K562 (cell line): Measurements from ENCODE around the gene CCDC136. TPM values are rescaled to one million over a fixed set of nuclear protein-coding genes. Genes with fewer than 3 reads are reported as not detected.
A peak's percentile ranks its signal among the peaks of the same experiment; 100 is the strongest.

ENCODE experiments used
- ARID2 ChIP-seq: fragments of 450-650 bp; IDR thresholded peaks from 2 replicates; pipeline ENCODE4 v1.6.1; 2017; ENCODE audit warnings: antibody characterized with exemption, mild to moderate bottlenecking
- BMI1 ChIP-seq: fragments of 150-350 bp; IDR thresholded peaks from 2 replicates; pipeline ENCODE4 v1.6.1; 2014; ENCODE audit warnings: low read length
- BRF1 ChIP-seq: IDR thresholded peaks from 3 replicates; pipeline ENCODE4 v1.6.1; 2011; ENCODE audit warnings: borderline replicate concordance, mild to moderate bottlenecking; ENCODE audit not compliant: insufficient read length; ENCODE audit errors: extremely low read depth
- CBX5 ChIP-seq: IDR thresholded peaks from 2 replicates; pipeline ENCODE4 v1.6.1; 2014; ENCODE audit warnings: low read depth, borderline replicate concordance
- CREM ChIP-seq: IDR thresholded peaks from 2 replicates; pipeline ENCODE4 v1.6.1; 2014; ENCODE audit warnings: antibody characterized with exemption, low read depth
- DMBX1 ChIP-seq: fragments of 250-450 bp; sonication (Bioruptor Pico); IDR thresholded peaks from 2 replicates; pipeline ENCODE4 v1.8.0; 2022; ENCODE audit warnings: inconsistent platforms, mild to moderate bottlenecking, moderate library complexity, borderline replicate concordance
- ESRRA ChIP-seq: fragments of 450-650 bp; IDR thresholded peaks from 2 replicates; pipeline ENCODE4 v1.6.1; 2014; ENCODE audit warnings: low read depth, mild to moderate bottlenecking, moderate library complexity, borderline replicate concordance
- FIP1L1 ChIP-seq: fragments of 200-400 bp; formaldehyde crosslinking; IDR thresholded peaks from 2 replicates; pipeline ENCODE4 v1.6.1; 2018; ENCODE audit warnings: mild to moderate bottlenecking, low read depth, low read length; ENCODE audit not compliant: poor library complexity, severe bottlenecking
- GTF2A2 ChIP-seq: IDR thresholded peaks from 2 replicates; pipeline ENCODE4 v1.6.1; 2016; ENCODE audit warnings: mild to moderate bottlenecking, missing genetic modification characterization, missing compliant biosample characterization
- GTF2E2 ChIP-seq: fragments of 200-800 bp; sonication (Bioruptor generic); IDR thresholded peaks from 2 replicates; pipeline ENCODE4 v1.6.1; 2016; ENCODE audit warnings: missing genetic modification characterization, missing compliant biosample characterization
- KDM5B ChIP-seq: fragments of 200-600 bp; sonication (generic); IDR thresholded peaks from 2 replicates; pipeline ENCODE4 v1.6.1; 2012; ENCODE audit warnings: low read depth, mild to moderate bottlenecking, moderate library complexity, low read length, control low read depth, inconsistent platforms; ENCODE audit not compliant: insufficient replicate concordance
- NR4A1 ChIP-seq, 2 experiments: fragments of 250-450 bp in 1 of 2; fragments of 450-650 bp in 1 of 2; sonication (Bioruptor Pico) in 1 of 2; IDR thresholded peaks; 2 replicates each; pipeline versions ENCODE4 v1.4.0 to v1.6.1; 2016 to 2020; ENCODE audit warnings: mild to moderate bottlenecking in 2 of 2, missing compliant biosample characterization in 1 of 2, missing genetic modification characterization in 1 of 2, moderate library complexity in 1 of 2
- NRF1 ChIP-seq, 2 experiments: fragments of 450-650 bp; IDR thresholded peaks in 1 of 2; conservative IDR thresholded peaks in 1 of 2; 2 replicates each; pipeline ENCODE4 v1.6.1; 2014; ENCODE audit warnings: mild to moderate bottlenecking in 2 of 2
- PPARD ChIP-seq: fragments of 250-450 bp; sonication (Bioruptor Pico); IDR thresholded peaks from 2 replicates; pipeline ENCODE4 v1.8.0; 2022; ENCODE audit warnings: inconsistent platforms, mild to moderate bottlenecking, moderate library complexity
- THRAP3 ChIP-seq: fragments of 450-650 bp; IDR thresholded peaks from 2 replicates; pipeline ENCODE4 v1.6.1; 2016; ENCODE audit warnings: mild to moderate bottlenecking, inconsistent platforms, borderline replicate concordance
- ZNF551 ChIP-seq: fragments of 250-450 bp; sonication (Bioruptor Pico); IDR thresholded peaks from 2 replicates; pipeline ENCODE4 v1.5.0; 2021; ENCODE audit warnings: mild to moderate bottlenecking, moderate library complexity
- polyA plus RNA-seq, 8 experiments: library from polyadenylated mRNA; depleted of rRNA in 4 of 8; stranded (reverse) in 5 of 8; unstranded in 3 of 8; fragments of >200 nt; fragmentation: Nextera tagmentation in 2 of 8; fragmentation: Illumina TruSeq in 1 of 8; extraction: Ambion mirVana in 2 of 8; extraction: Trizol in 1 of 8; gene quantifications; 2 replicates each; pipeline versions ENCODE4 v1.2.1 to v1.2.3, GENCODE V29; 2011 to 2014; ENCODE audit warnings: inconsistent platforms in 1 of 8, missing spikeins in 1 of 8
- total RNA-seq, 7 experiments: library from RNA; depleted of rRNA in 6 of 7; stranded (reverse); fragments of >200 nt in 6 of 7; fragmentation: Illumina TruSeq in 2 of 7; extraction: Trizol in 2 of 7; gene quantifications; 2 replicates each; pipeline versions ENCODE4 v1.2.1 to v1.2.3, GENCODE V29; 2011 to 2021; ENCODE audit warnings: low replicate concordance in 1 of 7
- TF ChIP-seq, protein P1 (sequence below): fragments of 450-650 bp; IDR thresholded peaks from 2 replicates; pipeline ENCODE4 v1.6.1; 2016; ENCODE audit warnings: mild to moderate bottlenecking, moderate library complexity

The CCDC136 gene
- total and polyA plus RNA-seq, 9 of the 15 experiments (the other 6 are each of a cell fraction or from before 2014, with no cell fraction given), result 2.4 to 40.8 (median 26.5) TPM

DNA sequence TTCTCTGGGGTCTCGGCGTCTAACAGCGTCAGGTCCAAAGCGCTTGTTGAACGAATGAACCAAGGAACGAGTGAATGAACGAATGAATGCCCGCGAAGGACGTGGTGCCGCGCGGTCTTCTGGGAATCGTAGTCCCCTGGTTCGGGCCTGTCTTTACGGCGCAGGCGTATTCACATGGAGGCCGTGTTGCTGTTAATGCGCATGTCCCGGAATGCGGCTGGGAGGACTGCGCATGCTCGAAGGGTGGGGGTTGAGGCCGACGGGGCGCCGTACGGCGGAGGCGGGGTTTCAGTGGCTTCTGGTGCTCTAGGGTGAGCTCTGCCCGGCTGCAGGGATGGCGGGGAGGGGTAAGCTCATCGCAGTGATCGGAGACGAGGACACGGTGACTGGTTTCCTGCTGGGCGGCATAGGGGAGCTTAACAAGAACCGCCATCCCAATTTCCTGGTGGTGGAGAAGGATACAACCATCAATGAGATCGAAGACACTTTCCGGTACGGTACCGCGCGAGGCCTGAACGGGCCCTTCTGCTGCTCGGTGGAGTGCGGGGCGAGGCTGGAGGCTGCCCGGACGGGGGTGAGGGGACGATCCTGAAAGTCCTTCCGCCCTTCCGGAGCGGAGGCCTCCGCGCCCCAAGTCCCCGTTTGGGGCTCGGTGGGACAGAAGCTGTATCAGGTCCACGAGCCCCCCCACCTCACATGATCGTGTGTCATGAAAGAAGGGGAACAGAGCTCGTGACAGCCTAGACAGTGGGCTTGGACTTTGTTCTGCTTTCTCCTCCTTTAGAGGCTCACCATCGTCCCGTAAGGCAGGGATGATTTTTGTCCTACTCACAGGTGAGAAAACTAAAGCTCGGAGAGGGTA, 71.0 kb downstream of the CCDC136 start, which contains the start of gene ATP6V1F (continued):
- TF ChIP-seq, protein P1, sequence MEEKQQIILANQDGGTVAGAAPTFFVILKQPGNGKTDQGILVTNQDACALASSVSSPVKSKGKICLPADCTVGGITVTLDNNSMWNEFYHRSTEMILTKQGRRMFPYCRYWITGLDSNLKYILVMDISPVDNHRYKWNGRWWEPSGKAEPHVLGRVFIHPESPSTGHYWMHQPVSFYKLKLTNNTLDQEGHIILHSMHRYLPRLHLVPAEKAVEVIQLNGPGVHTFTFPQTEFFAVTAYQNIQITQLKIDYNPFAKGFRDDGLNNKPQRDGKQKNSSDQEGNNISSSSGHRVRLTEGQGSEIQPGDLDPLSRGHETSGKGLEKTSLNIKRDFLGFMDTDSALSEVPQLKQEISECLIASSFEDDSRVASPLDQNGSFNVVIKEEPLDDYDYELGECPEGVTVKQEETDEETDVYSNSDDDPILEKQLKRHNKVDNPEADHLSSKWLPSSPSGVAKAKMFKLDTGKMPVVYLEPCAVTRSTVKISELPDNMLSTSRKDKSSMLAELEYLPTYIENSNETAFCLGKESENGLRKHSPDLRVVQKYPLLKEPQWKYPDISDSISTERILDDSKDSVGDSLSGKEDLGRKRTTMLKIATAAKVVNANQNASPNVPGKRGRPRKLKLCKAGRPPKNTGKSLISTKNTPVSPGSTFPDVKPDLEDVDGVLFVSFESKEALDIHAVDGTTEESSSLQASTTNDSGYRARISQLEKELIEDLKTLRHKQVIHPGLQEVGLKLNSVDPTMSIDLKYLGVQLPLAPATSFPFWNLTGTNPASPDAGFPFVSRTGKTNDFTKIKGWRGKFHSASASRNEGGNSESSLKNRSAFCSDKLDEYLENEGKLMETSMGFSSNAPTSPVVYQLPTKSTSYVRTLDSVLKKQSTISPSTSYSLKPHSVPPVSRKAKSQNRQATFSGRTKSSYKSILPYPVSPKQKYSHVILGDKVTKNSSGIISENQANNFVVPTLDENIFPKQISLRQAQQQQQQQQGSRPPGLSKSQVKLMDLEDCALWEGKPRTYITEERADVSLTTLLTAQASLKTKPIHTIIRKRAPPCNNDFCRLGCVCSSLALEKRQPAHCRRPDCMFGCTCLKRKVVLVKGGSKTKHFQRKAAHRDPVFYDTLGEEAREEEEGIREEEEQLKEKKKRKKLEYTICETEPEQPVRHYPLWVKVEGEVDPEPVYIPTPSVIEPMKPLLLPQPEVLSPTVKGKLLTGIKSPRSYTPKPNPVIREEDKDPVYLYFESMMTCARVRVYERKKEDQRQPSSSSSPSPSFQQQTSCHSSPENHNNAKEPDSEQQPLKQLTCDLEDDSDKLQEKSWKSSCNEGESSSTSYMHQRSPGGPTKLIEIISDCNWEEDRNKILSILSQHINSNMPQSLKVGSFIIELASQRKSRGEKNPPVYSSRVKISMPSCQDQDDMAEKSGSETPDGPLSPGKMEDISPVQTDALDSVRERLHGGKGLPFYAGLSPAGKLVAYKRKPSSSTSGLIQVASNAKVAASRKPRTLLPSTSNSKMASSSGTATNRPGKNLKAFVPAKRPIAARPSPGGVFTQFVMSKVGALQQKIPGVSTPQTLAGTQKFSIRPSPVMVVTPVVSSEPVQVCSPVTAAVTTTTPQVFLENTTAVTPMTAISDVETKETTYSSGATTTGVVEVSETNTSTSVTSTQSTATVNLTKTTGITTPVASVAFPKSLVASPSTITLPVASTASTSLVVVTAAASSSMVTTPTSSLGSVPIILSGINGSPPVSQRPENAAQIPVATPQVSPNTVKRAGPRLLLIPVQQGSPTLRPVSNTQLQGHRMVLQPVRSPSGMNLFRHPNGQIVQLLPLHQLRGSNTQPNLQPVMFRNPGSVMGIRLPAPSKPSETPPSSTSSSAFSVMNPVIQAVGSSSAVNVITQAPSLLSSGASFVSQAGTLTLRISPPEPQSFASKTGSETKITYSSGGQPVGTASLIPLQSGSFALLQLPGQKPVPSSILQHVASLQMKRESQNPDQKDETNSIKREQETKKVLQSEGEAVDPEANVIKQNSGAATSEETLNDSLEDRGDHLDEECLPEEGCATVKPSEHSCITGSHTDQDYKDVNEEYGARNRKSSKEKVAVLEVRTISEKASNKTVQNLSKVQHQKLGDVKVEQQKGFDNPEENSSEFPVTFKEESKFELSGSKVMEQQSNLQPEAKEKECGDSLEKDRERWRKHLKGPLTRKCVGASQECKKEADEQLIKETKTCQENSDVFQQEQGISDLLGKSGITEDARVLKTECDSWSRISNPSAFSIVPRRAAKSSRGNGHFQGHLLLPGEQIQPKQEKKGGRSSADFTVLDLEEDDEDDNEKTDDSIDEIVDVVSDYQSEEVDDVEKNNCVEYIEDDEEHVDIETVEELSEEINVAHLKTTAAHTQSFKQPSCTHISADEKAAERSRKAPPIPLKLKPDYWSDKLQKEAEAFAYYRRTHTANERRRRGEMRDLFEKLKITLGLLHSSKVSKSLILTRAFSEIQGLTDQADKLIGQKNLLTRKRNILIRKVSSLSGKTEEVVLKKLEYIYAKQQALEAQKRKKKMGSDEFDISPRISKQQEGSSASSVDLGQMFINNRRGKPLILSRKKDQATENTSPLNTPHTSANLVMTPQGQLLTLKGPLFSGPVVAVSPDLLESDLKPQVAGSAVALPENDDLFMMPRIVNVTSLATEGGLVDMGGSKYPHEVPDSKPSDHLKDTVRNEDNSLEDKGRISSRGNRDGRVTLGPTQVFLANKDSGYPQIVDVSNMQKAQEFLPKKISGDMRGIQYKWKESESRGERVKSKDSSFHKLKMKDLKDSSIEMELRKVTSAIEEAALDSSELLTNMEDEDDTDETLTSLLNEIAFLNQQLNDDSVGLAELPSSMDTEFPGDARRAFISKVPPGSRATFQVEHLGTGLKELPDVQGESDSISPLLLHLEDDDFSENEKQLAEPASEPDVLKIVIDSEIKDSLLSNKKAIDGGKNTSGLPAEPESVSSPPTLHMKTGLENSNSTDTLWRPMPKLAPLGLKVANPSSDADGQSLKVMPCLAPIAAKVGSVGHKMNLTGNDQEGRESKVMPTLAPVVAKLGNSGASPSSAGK, result no peak
- TF ChIP-seq GTF2A2, result no peak
- no peak for TF ChIP-seq THRAP3
- peak; percentile 45 for TF ChIP-seq FIP1L1
- TF ChIP-seq ARID2, result no peak
- peak; percentile 99 to 100 for TF ChIP-seq NRF1 (conservative IDR thresholded peaks at IDR 0.05 in 1 of 2, IDR thresholded peaks at IDR 0.05 in 1 of 2)
- no peak for TF ChIP-seq GTF2E2
- TF ChIP-seq CBX5, result no peak
- peak; percentile 67; the same call in 1 of the 2 replicates for TF ChIP-seq NR4A1 (CRISPR knock-in tag; IDR thresholded peaks at IDR 0.05)
- no peak for TF ChIP-seq NR4A1 (tag; IDR thresholded peaks at IDR 0.05)
- TF ChIP-seq KDM5B, result peak; percentile 78
- TF ChIP-seq PPARD (CRISPR knock-in tag), result no peak
- TF ChIP-seq BRF1, result no peak
- no peak for TF ChIP-seq BMI1
- TF ChIP-seq DMBX1 (CRISPR knock-in tag), result no peak
- peak; percentile 94 for TF ChIP-seq CREM
- peak; percentile 39; the same call in 1 of the 2 replicates for TF ChIP-seq ESRRA
- no peak for TF ChIP-seq ZNF551 (CRISPR knock-in tag)
